ENCODE data around the gene RFX2.
"Not testable (repeated sequence)": the region's sequence is repeated elsewhere in the genome, so short reads cannot be mapped to it uniquely, and the experiment has no call there.

Gene RFX2

GRCh38 chr19:6026390-6027227 lies 83.7 kb downstream of the RFX2 start:
- ChIA-PET POLR2A (no interaction called here), CTCF (interaction anchor here (0.7 to 3.7 kb wide), 7 partner anchors 8 to 223 kb away, joined by 3 to 15 read pairs (median 4); no protein-coding TSS in a partner anchor)
- H3K4me3 ChIP-seq (ENCODE audit: low read depth, low read length), result no peak overlapping the region
- TF ChIP-seq CTCF (IDR thresholded peaks at IDR 0.05; ENCODE audit: insufficient read depth, low read length, missing control alignments), result no peak
- no peak for DNase-seq (ENCODE audit: low read depth, low spot score)

GRCh38 chr19:6024756-6025155 lies 85.5 kb downstream of the RFX2 start:
- H3K4me3 ChIP-seq (ENCODE audit: low read depth, low read length); DNase-seq (ENCODE audit: low read depth, low spot score); POLR2A ChIA-PET: not testable (repeated sequence)
- CTCF ChIA-PET, result interaction anchor here (2.4 kb wide), 1 partner anchor 24 kb away, joined by 9 read pairs; no protein-coding TSS in a partner anchor

GRCh38 chr19:6023936-6024335 lies 86.4 kb downstream of the RFX2 start:
- H3K4me3 ChIP-seq (ENCODE audit: low read depth, low read length), result no peak overlapping the region
- TF ChIP-seq CTCF (IDR thresholded peaks at IDR 0.05; ENCODE audit: insufficient read depth, low read length, missing control alignments), result no peak
- CTCF ChIA-PET, result interaction anchor here (1.3 to 4.1 kb wide), 9 partner anchors 11 to 230 kb away, joined by 4 to 122 read pairs (median 20); partner anchors contain the start of genes NRTN and VMAC
- no peak for DNase-seq (ENCODE audit: low read depth, low spot score)
- POLR2A ChIA-PET, result no interaction called here

GRCh38 chr19:6023085-6023682 lies 87.1 kb downstream of the RFX2 start:
- TF ChIP-seq CTCF (IDR thresholded peaks at IDR 0.05; ENCODE audit: insufficient read depth, low read length, missing control alignments), result no peak
- no peak for DNase-seq (ENCODE audit: low read depth, low spot score)
- CTCF ChIA-PET, result interaction anchor here (0.5 to 4.1 kb wide), 43 partner anchors 8 to 310 kb away, joined by 3 to 122 read pairs (median 4); partner anchors contain the start of genes NRTN, RANBP3 and VMAC
- H3K4me3 ChIP-seq (ENCODE audit: low read depth, low read length), result no peak overlapping the region; the same call in 1 of the 2 replicates
- POLR2A ChIA-PET, result interaction anchor here (0.6 kb wide), 1 partner anchor 289 kb away, joined by 3 read pairs; no protein-coding TSS in a partner anchor

GRCh38 chr19:6022570-6023064 lies 87.7 kb downstream of the RFX2 start:
- no peak for TF ChIP-seq CTCF (IDR thresholded peaks at IDR 0.05; ENCODE audit: insufficient read depth, low read length, missing control alignments)
- no peak overlapping the region for H3K4me3 ChIP-seq (ENCODE audit: low read depth, low read length)
- POLR2A ChIA-PET, result interaction anchor here (0.6 kb wide), 1 partner anchor 290 kb away, joined by 3 read pairs; no protein-coding TSS in a partner anchor
- no peak for DNase-seq (ENCODE audit: low read depth, low spot score)
- CTCF ChIA-PET, result interaction anchor here (0.5 to 4.1 kb wide), 49 partner anchors 9 to 310 kb away, joined by 3 to 122 read pairs (median 4); partner anchors contain the start of genes NRTN, RANBP3 and VMAC

GRCh38 chr19:6021878-6022569 lies 88.3 kb downstream of the RFX2 start:
- TF ChIP-seq CTCF (IDR thresholded peaks at IDR 0.05; ENCODE audit: insufficient read depth, low read length, missing control alignments), result peak; percentile 78
- ChIA-PET POLR2A (interaction anchor here (0.6 kb wide), 1 partner anchor 290 kb away, joined by 3 read pairs; no protein-coding TSS in a partner anchor), CTCF (interaction anchor here (0.7 to 4.1 kb wide), 42 partner anchors 9 to 309 kb away, joined by 3 to 122 read pairs (median 5); partner anchors contain the start of genes NRTN, RANBP3 and VMAC)
- no peak for DNase-seq (ENCODE audit: low read depth, low spot score)
- H3K4me3 ChIP-seq (ENCODE audit: low read depth, low read length), result no peak overlapping the region
